GM19397 (cell line): ENCODE results near the gene TMEM100.

Experiments used
- ATAC-seq: cut with Tn5 transposase; IDR thresholded peaks from one replicate; pipeline ENCODE4 v1.9.1; 2021; ENCODE audit warnings: mild to moderate bottlenecking, moderate library complexity; ENCODE audit not compliant: unreplicated experiment

Gene TMEM100

GRCh38 chr17:55745258-55745657 lies 22.6 kb upstream of the TMEM100 start:
- ATAC-seq = no peak

GRCh38 chr17:55743103-55743679 lies 20.5 kb upstream of the TMEM100 start:
- ATAC-seq = peak; percentile 34

GRCh38 chr17:55742272-55743102 lies 19.8 kb upstream of the TMEM100 start:
- peak; percentile 77 for ATAC-seq

GRCh38 chr17:55741356-55741700 lies 18.7 kb upstream of the TMEM100 start:
- no peak for ATAC-seq

- ATAC-seq = no peak
These were observed 18.1 kb upstream of the TMEM100 start for GRCh38 chr17:55740511-55741355.

- no peak for ATAC-seq
These were observed 15.4 kb upstream of the TMEM100 start for GRCh38 chr17:55737976-55738501.

GRCh38 chr17:55735731-55736405 lies 13.2 kb upstream of the TMEM100 start:
- no peak for ATAC-seq

GRCh38 chr17:55734128-55734781 lies 11.6 kb upstream of the TMEM100 start:
- ATAC-seq = no peak

- no peak for ATAC-seq
These were observed 9.1 kb upstream of the TMEM100 start for GRCh38 chr17:55731586-55732250.

GRCh38 chr17:55730808-55731207 lies 8.1 kb upstream of the TMEM100 start:
- ATAC-seq = no peak

- no peak for ATAC-seq
These were observed 7.7 kb upstream of the TMEM100 start for GRCh38 chr17:55730380-55730779.

- no peak for ATAC-seq
These were observed 6.8 kb upstream of the TMEM100 start for GRCh38 chr17:55729484-55729883.

- ATAC-seq = no peak
These were observed 6.2 kb upstream of the TMEM100 start for GRCh38 chr17:55728833-55729232.

GRCh38 chr17:55728361-55728760 lies 5.7 kb upstream of the TMEM100 start:
- ATAC-seq = no peak

GRCh38 chr17:55727920-55728319 lies 5.3 kb upstream of the TMEM100 start:
- ATAC-seq = no peak

- ATAC-seq = no peak
These were observed 4.6 kb upstream of the TMEM100 start for GRCh38 chr17:55727275-55727674.

- no peak for ATAC-seq
These were observed 3.8 kb upstream of the TMEM100 start for GRCh38 chr17:55726440-55726839.

GRCh38 chr17:55723488-55723848 lies 804 bp upstream of the TMEM100 start:
- ATAC-seq = no peak

- no peak for ATAC-seq
These were observed 488 bp downstream of the TMEM100 start for GRCh38 chr17:55722016-55722736.
